Pulmonary artery endothelial cell (primary cell): Measurements from ENCODE around the gene CDK5RAP3. TPM values are rescaled to one million over a fixed set of nuclear protein-coding genes. Genes with fewer than 3 reads are reported as not detected.

Experiments
- DNase-seq: peaks from one replicate; pipeline ENCODE4 v3.0.0-alpha.2; 2011; ENCODE audit warnings: low read depth, low spot score
- total RNA-seq: library from RNA; depleted of rRNA; stranded (reverse); fragments of >200 nt; gene quantifications from 2 replicates; pipeline ENCODE4 v1.2.3, GENCODE V29; 2014

Gene CDK5RAP3
- total RNA-seq, 1 donor from 2014 or later: 68.2 TPM

DNA sequence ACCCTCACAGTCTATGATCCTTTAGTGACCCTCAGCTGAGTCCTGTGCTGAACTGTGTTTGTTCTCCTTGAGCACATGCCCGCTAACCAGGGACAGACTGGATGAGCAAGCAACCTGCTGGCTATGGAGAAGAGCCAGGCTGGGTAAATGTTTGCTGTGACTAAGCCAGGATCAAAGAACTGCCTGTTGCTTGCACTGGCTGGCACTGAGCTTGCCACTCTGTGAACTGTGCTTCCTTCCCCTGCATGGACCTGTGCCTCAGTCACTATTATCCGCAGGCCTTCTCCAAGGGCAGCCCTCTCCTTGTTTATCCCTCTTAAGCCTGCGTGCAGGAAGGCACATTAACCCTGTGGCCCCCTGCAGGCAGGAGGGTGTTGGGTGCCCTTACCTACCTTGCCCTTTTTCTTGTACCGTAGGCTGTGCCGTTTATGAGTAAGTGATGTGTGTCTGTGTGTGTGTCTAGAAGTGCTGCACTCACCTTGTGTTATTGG lies 22.2 kb upstream of the CDK5RAP3 start:
- DNase-seq: no peak

GRCh38 chr17:47949197-47949759 lies 21.6 kb upstream of the CDK5RAP3 start:
- DNase-seq: peak; percentile 30

- no peak for DNase-seq
These were observed 21.0 kb upstream of the CDK5RAP3 start for GRCh38 chr17:47949946-47950345.

DNA sequence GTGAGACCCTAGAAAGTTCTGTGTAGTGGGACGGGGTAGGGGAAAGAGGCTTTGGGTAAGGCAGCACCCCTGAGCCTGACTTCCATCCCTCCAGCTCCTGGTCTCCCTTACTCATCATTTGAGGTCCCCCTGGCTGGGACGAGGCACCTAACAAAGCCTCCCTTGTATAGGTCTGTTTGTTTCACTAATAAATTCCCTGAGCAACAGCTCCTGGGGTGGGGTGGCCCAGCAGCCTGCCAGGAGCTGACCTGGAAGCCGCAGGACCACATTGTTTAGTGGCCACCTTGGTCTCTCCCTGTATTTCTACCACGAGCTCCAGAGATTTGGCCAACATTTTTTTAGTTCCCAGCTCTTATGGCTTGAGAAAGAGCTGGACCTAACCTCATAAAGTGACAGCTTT lies 20.5 kb upstream of the CDK5RAP3 start:
- no peak for DNase-seq

DNA sequence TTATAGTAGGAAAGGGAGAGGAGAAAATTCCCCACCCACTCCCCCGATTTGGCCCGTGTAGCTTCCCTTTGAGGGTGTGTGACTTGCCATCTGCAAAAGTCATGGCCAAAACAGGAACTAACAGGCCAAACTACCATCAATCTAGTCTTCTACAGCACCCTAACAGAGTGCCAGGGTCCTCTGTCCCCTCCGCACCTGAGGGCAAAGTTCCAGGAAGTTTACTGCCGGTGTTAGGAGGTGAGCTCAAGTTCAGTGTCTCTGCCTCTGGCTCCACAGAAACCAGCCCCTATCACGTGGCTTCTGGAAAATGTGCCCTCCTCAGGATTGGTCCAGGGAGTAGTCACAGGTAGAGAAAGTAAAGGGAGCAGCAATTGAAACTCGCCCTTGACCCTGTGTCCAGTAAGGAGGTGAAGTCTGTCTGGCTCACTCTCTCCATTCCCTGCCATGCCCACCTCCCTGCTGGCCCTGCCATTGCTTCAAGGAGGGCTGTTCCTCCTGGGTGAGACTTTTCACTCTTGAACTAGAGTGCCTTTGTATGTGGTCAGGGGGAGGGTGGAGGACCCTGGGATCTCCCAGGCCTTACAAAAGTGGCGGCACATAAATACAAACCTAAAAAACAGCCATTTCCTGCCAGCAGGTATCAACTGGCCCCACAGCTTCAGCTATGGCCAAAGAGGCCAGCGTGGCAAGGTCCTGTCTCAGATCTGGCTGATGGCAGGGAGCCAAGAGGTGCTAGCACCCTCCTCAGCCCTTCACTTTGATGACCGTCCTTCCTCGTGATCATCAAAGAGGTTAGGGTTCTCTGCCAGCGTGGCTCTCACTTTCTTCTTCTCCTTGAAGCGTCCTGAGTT lies 18.5 kb upstream of the CDK5RAP3 start:
- DNase-seq: no peak

GRCh38 chr17:47953909-47954308 lies 17.0 kb upstream of the CDK5RAP3 start:
- DNase-seq: no peak

DNA sequence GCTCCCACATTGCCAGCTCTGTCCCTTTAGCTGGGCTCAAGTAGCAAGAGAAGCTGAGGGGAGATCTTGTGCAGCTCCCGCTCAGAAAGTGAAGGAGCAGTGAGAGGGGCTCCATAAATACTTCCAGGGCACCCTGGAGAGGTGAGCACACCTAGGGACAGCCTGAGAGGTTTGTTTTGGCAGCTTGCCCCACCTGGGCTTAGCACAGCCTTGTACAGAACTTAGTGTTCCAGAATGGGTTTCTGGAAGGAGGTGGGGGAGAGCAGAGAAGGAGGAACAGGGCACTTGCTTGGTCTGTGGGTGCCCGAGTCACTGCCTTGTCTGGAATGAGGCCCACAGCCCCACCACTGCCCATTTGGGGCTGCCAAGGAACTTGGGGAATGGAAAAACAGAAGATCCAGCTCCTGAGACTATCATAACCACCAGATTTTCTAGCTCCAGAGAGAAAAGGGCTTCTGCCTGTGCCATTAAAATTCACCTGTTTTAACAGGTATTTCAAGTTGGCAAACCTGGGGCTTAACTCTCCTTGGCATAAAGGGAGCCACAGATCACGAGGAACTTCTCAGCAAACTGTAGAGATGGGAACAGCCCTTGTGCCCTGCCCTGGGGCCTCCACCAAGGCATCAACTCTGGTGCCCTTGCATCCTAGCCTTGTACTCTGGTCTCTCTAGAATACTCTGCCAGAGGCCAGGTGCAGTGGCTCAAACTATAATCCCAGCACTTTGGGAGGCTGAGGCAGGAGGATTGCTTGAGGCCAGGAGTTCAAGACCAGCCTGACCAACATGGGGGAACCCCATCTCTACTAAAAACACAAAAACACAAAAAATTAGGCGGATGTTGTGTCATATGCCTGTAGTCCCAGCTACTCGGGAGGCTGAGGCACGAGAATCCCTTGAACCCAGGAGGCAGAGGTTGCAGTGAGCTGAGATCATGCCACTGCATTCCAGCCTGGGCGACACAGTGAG lies 15.1 kb upstream of the CDK5RAP3 start:
- no peak for DNase-seq

DNA sequence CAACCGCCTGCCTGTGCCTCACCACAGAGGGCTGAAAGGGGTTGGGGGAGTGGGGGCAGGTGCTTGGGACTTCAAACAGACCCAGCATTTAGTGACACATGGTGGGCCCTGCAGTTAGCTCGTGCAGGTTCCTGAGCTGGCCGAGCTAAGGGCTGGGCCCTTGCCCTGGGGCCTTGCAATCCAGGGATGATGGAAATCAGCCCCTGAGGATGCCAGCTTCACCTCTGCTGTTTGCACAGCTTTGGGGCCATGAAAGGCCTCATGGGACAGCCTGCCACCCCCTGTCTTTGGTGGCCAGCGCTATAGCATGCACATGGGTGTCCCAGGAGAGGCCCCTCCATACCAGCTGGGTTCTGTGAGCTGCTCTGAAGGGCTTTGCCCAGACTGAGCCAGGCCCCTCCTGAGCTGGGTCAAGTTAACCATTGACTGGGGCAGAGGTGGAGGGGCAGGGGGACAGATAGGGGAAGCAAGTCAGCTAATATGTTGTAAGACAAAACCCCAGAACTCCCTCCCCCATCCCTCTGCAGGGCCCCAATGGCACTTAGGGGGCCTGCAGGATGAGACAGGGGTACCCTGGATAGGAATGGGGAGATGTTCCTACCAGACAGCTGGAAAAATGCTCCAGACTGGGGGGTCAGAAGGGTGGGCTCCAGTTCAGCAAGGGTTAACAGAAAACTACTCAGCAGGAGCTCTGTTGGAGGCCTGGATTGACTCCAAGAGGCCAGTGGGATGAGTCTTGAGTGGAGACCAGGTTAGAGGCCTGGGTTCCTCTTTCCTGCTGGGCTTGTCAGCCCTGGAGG lies 13.9 kb upstream of the CDK5RAP3 start:
- no peak for DNase-seq

DNA sequence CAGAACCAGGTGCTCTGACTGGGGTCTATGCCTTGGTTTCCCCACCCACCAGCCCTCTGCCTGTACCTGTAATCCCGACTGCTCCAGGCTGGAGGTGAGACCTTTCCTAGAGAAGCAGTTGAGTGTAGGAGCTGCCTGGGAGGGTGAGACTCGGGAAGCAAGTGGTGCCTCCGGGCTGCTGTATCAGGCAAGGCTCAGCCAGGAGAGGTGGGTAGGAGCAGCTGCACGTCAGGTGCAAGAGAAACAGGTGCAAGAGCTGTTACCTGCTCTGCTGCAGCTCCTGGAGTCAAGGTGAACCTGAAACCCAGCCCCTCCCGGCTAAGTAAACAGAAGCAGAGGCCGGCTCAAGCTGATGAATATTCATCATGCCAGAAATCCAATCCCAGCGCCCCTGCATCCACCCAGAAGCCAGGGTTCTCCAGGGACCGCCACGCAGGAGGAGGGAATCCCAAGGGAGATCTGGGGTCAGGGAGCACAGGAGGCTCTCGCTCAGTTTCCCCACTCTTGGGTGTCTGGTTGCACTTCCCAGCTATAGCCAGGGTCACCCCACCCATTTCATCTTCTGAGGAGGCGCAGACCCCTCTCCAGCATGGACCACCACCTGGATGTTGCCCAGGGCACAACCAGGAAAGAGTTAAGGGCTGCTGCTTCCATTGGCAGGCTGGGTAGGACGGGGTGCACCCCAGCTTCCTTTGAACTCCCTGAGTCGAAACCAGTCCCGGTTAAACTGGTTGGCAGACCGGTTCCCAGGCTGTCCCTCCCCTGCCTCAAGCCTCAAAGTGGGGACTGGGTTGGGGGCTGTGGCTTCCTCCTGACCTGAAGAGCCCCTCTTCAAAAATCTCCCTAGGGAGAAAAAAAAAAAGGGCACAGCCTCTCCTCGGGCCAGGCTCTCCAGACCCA lies 13.1 kb upstream of the CDK5RAP3 start, which contains the start of gene PRR15L:
Gene PRR15L, minus strand, starts transcription at position 293 of the 900 bp plus-strand sequence. CDS start 4,649 bp downstream, outside the sequence.
- no peak for DNase-seq

DNA sequence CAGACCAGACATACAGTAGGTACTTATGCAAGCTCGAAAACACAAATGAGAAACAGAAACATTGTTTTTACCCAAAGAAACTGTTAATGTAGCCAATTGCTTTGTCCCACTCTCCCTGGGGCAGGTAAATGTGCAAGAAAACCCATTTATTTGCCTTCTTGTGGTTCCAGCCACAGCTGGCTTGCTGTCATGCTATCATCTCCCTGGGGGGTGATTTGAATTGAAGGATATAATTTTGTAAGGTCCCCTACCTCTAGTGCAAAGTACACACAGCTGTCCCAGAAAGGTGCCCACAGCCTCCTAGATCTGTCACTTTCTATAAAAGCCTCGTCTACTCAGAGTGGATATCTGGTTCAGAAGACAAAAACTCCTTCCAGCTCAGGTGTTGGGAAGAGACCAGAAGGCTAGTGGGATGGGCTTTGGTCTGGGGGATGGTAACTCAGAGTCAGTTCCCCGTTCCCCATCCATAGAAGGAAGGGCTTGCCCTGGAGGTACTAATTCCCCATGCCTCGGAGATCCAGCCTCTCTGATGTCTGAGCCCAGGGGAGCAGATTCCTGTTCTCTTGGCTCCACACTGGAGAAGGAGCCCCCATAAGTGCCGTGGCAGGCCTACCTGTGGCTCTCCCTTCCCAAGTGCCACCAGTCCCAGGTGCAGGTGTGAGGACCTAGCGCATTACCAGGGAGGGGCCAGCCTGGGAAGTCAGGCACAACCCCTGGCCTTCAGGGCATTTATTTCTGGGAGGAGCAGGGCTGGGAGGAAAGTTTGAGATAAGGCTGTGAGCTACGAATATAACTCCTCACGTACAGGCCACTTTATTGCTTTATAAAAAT lies 10.9 kb upstream of the CDK5RAP3 start:
- no peak for DNase-seq

DNA sequence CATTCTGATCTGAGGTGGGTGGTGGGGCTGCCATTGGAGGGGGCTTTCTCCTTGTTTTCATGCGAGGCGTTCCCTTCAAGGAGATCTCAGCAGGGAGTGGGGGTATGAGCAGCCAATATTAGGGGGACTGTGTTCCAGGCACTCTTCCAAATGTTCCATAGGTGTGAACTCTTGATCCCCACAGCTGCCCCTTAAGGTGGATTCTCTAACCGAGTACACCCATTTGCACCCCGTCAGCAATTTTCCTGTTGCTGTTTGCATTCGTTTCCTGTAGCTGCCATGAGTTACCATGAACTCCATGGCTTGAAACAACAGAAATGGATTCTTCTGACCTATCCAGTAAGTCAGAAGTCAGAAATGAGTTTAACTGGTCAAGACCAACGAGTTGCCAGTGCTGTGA lies 9.5 kb upstream of the CDK5RAP3 start:
- no peak for DNase-seq

DNA sequence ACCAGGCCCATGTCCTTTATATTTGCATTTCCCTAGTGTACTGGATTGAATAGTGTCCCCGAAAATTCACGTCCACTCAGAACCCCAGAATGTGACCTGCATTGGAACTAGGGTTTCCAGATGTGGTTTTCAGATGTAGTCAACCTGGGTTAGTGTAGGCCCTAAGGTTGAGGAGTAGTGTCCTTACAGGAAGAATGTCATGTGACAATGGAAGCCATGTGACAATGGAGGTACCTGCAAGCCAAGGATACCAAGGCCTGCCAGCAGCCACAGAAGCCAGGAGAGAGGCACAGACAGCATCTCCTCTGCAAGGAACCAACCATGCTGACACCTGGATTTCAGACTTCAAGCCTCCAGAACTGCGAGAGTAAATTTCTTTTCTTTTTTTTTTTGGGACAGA lies 8.0 kb upstream of the CDK5RAP3 start:
- no peak for DNase-seq

GRCh38 chr17:47964856-47965255 lies 6.1 kb upstream of the CDK5RAP3 start:
- DNase-seq: no peak

- no peak for DNase-seq
These were observed 4.8 kb upstream of the CDK5RAP3 start for GRCh38 chr17:47966079-47966519.

- DNase-seq: no peak
These were observed 3.2 kb upstream of the CDK5RAP3 start for GRCh38 chr17:47967607-47968252.

GRCh38 chr17:47968836-47969235 lies 2.1 kb upstream of the CDK5RAP3 start:
- no peak for DNase-seq

DNA sequence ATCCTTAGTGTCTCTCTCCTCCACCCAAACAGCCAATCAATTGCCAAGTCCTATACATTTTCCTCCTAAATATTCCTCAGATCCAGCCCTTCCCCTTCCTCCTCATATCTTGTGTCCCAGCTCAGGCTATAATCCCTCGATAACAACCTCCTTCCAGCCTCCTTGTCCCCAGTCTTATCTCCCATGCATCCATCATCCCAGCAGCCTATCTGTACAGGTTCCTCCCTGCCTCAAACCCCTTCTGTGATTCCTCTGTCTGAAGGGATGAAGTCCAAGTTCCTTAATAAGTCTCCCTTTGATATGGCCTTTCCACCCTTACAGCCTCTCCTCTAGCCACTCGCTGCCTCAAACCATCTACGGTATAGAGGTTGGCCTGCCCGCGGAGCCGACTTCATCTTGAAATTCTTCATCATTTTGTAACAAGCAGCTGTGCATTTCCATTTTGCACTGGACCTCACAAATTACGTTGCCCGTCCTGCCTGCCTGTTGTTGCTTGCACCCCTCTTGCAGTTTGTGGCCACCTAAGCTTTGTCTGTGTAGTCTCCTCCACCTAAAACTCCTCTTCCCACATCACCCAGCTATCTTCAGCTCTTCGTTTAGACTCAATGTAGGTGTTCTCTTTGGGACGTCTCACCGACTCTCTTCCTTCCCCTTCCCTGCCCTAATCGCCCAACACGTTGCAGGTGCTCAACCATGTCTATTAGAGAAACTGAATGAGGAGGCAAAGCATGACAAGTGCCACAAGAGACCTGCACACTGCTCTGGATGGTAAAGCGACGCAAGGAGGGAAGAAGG lies 786 bp upstream of the CDK5RAP3 start:
- no peak for DNase-seq
